ENCODE data around the gene PIK3R1. TPM values are rescaled to one million over a fixed set of nuclear protein-coding genes. Genes with fewer than 3 reads are reported as not detected.

PIK3R1 gene
- total and polyA plus RNA-seq, 4 donors = 22.6 to 123 (median 47.3) TPM

DNA sequence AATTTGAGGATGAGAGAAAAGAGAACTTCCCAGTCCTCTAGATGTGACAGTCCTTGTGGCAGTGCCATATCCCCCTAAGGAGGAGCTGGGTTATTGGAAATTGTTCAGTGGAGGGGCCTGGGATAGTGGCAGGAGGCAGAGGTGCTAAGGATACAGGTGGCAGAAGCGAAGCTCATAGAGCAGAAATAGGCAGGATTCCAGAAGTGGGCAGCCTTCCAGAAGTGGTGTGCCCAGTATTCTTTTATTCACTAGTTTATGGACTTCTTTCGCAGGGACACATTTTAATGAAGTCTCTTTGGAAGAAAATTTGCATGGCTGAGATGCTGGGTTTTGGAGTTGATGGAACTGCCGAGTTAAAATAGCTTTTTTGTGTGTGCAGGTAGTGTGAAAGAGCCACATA, 6.8 kb downstream of the PIK3R1 start:
- peaks cover 0 to 4% (median 0%) of the 10 kb centered on the region in 4 donors for H3K9me3 ChIP-seq (ENCODE audit: control insufficient read depth in 4 of 4, low read length in 3 of 4)
- no peak for DNase-seq (ENCODE audit: low spot score)
- peaks cover 0 to 10% (median 8%) of the 10 kb centered on the region in 4 donors for H3K36me3 ChIP-seq (ENCODE audit: control insufficient read depth in 4 of 4, insufficient read depth in 3 of 4, low read depth in 1 of 4, low read length in 3 of 4)
- no peak overlapping the region for H3K9ac ChIP-seq (ENCODE audit: low read depth in 1 of 2, low read length in 2 of 2)
- peak overlapping the region in 1 of 2 donors; percentile 19 for H3K27ac ChIP-seq (ENCODE audit: low read depth in 1 of 2, low read length in 2 of 2)
- no peak for TF ChIP-seq TAF1 (conservative IDR thresholded peaks at IDR 0.05)
- TF ChIP-seq RAD21 (IDR thresholded peaks at IDR 0.05) = no peak
- no peak for TF ChIP-seq FOXA1 (IDR thresholded peaks at IDR 0.05)
- WGBS = 39% methylated on average over 3 of the region's 3 CpGs
- no peaks in the 10 kb centered on the region for H3K27me3 ChIP-seq (ENCODE audit: control insufficient read depth in 4 of 4, insufficient read depth in 4 of 4, low read length in 3 of 4)
- no peak overlapping the region for H3K4me3 ChIP-seq (ENCODE audit: low read depth in 1 of 3, low read length in 3 of 3)
- peaks cover 13 to 79% (median 70%) of the 10 kb centered on the region in 4 donors for H3K4me1 ChIP-seq (ENCODE audit: control insufficient read depth in 4 of 4, insufficient read depth in 4 of 4, low read length in 3 of 4)

DNA sequence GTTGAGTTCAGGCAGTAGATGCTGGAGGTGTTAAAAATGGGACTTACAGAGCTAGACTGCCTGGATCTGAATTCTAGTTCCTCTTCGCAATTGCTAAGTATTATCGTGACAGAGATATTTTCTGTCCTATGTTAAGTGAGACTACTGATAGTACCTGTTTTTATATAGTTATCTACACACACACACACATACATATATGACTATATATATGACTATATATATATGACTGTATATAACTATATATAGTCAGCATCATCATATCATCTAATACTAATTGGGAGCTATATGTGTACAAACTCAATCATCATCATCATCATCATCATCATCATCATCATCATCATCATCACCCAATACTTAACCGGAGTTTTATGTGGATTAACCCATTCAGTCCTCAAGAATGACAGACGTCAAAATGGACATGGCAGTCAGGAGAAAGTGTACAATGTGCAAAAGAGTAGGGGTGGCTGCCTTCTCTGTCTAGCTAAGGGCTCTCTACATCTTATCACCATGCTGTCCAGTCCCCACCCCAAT, 7.3 kb downstream of the PIK3R1 start:
- Histone ChIP-seq H3K9ac (ENCODE audit: low read depth in 1 of 2, low read length in 2 of 2) (no peak overlapping the region), H3K36me3 (ENCODE audit: control insufficient read depth in 4 of 4, insufficient read depth in 3 of 4, low read depth in 1 of 4, low read length in 3 of 4) (peaks cover 0 to 14% (median 11%) of the 10 kb centered on the region in 4 donors), H3K27ac (ENCODE audit: low read depth in 1 of 2, low read length in 2 of 2) (no peak overlapping the region), H3K27me3 (ENCODE audit: control insufficient read depth in 4 of 4, insufficient read depth in 4 of 4, low read length in 3 of 4) (no peaks in the 10 kb centered on the region), H3K9me3 (ENCODE audit: control insufficient read depth in 4 of 4, low read length in 3 of 4) (peaks cover 0 to 4% (median 0%) of the 10 kb centered on the region in 4 donors), H3K4me1 (ENCODE audit: control insufficient read depth in 4 of 4, insufficient read depth in 4 of 4, low read length in 3 of 4) (peaks cover 13 to 82% (median 74%) of the 10 kb centered on the region in 4 donors), H3K4me3 (ENCODE audit: low read depth in 1 of 3, low read length in 3 of 3) (no peak overlapping the region)
- 67% methylated on average over 4 of the region's 4 CpGs for WGBS
- TF ChIP-seq YY1 (IDR thresholded peaks at IDR 0.05) (no peak), NR2F2 (IDR thresholded peaks at IDR 0.05) (no peak), TAF1 (conservative IDR thresholded peaks at IDR 0.05) (no peak), FOXA2 (IDR thresholded peaks at IDR 0.05) (no peak), FOXA1 (IDR thresholded peaks at IDR 0.05) (no peak), RAD21 (IDR thresholded peaks at IDR 0.05) (no peak), HNF4G (IDR thresholded peaks at IDR 0.05) (no peak), SP1 (IDR thresholded peaks at IDR 0.05) (no peak), GABPA (IDR thresholded peaks at IDR 0.05 in 1 of 2, conservative IDR thresholded peaks at IDR 0.05 in 1 of 2) (no peak), JUND (IDR thresholded peaks at IDR 0.05) (no peak), HNF4A (conservative IDR thresholded peaks at IDR 0.05) (no peak), RXRA (IDR thresholded peaks at IDR 0.05) (no peak), EGR1 (IDR thresholded peaks at IDR 0.05; ENCODE audit: low read depth in 2 of 2) (no peak)
- TF ChIP-seq, protein P1, sequence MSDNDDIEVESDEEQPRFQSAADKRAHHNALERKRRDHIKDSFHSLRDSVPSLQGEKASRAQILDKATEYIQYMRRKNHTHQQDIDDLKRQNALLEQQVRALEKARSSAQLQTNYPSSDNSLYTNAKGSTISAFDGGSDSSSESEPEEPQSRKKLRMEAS (IDR thresholded peaks at IDR 0.05) = no peak
- TF ChIP-seq, protein P2, sequence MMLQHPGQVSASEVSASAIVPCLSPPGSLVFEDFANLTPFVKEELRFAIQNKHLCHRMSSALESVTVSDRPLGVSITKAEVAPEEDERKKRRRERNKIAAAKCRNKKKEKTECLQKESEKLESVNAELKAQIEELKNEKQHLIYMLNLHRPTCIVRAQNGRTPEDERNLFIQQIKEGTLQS (IDR thresholded peaks at IDR 0.05) = no peak
- TF ChIP-seq, protein P3, sequence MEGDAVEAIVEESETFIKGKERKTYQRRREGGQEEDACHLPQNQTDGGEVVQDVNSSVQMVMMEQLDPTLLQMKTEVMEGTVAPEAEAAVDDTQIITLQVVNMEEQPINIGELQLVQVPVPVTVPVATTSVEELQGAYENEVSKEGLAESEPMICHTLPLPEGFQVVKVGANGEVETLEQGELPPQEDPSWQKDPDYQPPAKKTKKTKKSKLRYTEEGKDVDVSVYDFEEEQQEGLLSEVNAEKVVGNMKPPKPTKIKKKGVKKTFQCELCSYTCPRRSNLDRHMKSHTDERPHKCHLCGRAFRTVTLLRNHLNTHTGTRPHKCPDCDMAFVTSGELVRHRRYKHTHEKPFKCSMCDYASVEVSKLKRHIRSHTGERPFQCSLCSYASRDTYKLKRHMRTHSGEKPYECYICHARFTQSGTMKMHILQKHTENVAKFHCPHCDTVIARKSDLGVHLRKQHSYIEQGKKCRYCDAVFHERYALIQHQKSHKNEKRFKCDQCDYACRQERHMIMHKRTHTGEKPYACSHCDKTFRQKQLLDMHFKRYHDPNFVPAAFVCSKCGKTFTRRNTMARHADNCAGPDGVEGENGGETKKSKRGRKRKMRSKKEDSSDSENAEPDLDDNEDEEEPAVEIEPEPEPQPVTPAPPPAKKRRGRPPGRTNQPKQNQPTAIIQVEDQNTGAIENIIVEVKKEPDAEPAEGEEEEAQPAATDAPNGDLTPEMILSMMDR (IDR thresholded peaks at IDR 0.05; ENCODE audit: low read depth, low read length, missing input control) = no peak
- TF ChIP-seq, protein P4, sequence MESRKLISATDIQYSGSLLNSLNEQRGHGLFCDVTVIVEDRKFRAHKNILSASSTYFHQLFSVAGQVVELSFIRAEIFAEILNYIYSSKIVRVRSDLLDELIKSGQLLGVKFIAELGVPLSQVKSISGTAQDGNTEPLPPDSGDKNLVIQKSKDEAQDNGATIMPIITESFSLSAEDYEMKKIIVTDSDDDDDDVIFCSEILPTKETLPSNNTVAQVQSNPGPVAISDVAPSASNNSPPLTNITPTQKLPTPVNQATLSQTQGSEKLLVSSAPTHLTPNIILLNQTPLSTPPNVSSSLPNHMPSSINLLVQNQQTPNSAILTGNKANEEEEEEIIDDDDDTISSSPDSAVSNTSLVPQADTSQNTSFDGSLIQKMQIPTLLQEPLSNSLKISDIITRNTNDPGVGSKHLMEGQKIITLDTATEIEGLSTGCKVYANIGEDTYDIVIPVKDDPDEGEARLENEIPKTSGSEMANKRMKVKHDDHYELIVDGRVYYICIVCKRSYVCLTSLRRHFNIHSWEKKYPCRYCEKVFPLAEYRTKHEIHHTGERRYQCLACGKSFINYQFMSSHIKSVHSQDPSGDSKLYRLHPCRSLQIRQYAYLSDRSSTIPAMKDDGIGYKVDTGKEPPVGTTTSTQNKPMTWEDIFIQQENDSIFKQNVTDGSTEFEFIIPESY (IDR thresholded peaks at IDR 0.05) = no peak
- TF ChIP-seq, protein P5, sequence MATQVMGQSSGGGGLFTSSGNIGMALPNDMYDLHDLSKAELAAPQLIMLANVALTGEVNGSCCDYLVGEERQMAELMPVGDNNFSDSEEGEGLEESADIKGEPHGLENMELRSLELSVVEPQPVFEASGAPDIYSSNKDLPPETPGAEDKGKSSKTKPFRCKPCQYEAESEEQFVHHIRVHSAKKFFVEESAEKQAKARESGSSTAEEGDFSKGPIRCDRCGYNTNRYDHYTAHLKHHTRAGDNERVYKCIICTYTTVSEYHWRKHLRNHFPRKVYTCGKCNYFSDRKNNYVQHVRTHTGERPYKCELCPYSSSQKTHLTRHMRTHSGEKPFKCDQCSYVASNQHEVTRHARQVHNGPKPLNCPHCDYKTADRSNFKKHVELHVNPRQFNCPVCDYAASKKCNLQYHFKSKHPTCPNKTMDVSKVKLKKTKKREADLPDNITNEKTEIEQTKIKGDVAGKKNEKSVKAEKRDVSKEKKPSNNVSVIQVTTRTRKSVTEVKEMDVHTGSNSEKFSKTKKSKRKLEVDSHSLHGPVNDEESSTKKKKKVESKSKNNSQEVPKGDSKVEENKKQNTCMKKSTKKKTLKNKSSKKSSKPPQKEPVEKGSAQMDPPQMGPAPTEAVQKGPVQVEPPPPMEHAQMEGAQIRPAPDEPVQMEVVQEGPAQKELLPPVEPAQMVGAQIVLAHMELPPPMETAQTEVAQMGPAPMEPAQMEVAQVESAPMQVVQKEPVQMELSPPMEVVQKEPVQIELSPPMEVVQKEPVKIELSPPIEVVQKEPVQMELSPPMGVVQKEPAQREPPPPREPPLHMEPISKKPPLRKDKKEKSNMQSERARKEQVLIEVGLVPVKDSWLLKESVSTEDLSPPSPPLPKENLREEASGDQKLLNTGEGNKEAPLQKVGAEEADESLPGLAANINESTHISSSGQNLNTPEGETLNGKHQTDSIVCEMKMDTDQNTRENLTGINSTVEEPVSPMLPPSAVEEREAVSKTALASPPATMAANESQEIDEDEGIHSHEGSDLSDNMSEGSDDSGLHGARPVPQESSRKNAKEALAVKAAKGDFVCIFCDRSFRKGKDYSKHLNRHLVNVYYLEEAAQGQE (IDR thresholded peaks at IDR 0.05) = no peak
- DNase-seq (ENCODE audit: low spot score) = no peak
